GM12878 (cell line): Measurements from ENCODE around the gene CDKL2. TPM values are rescaled to one million over a fixed set of nuclear protein-coding genes. Genes with fewer than 3 reads are reported as not detected.

ENCODE experiments used
- ATAC-seq: fragments of 200-7000 bp; cut with Tn5 transposase; 3 replicates; pipeline ENCODE4 v1.9.1; 2020; ENCODE audit warnings: mild to moderate bottlenecking, moderate library complexity
- BruUV-seq: library from RNA; stranded (reverse); fragments of 400-500 nt; replicated peaks from 2 replicates; lab custom pipeline; 2021; lab: Mats Ljungman, UMichigan
- CTCF ChIA-PET: fragments of 300-600 bp; sonication (Branson Sonifier 250); formaldehyde crosslinking; extraction: SDS; loops from one replicate; lab custom pipeline; 2021; ENCODE audit warnings: inconsistent platforms; lab: Yijun Ruan, JAX
- POLR2A ChIA-PET: fragments of 350-600 bp; formaldehyde crosslinking; extraction: SDS; loops from one replicate; lab custom pipeline; 2021; ENCODE audit warnings: inconsistent platforms; lab: Charles Lee
- RAD21 ChIA-PET: fragments of 300-600 bp; sonication (Branson Sonifier 250); formaldehyde crosslinking; loops from one replicate; lab custom pipeline; 2023; ENCODE audit warnings: antibody characterized with exemption; ENCODE audit not compliant: unreplicated experiment; lab: Charles Lee
- SMC1A ChIA-PET: fragments of 300-600 bp; sonication (Branson Sonifier 250); formaldehyde crosslinking; loops from one replicate; lab custom pipeline; 2023; ENCODE audit not compliant: unreplicated experiment, uncharacterized antibody; lab: Charles Lee
- DNase-seq: peaks from one replicate; pipeline ENCODE4 v3.0.0-alpha.2; 2011; ENCODE audit warnings: low read depth, low spot score
- FAIRE-seq: peaks from 3 replicates; lab custom pipeline; 2011; peaks lifted over from hg19 to GRCh38; lab: Jason Lieb, UNC
- H2AFZ ChIP-seq: 2 replicates; pipeline ENCODE4 v1.6.0; 2011; ENCODE audit warnings: low read depth, low read length, control low read depth; ENCODE audit not compliant: control insufficient read depth
- H3K27ac ChIP-seq: 2 replicates; pipeline ENCODE4 v1.5.1; 2011; ENCODE audit warnings: control low read depth; ENCODE audit not compliant: control insufficient read depth, insufficient read depth
- H3K27me3 ChIP-seq, 2 experiments: replicated peaks in 1 of 2; 2 replicates each; pipeline versions ENCODE4 v1.6.0 to v1.6.1; 2011; ENCODE audit warnings: low read length in 1 of 2; ENCODE audit not compliant: control insufficient read depth in 2 of 2, insufficient read depth in 2 of 2
- H3K36me3 ChIP-seq, 2 experiments: 2 replicates each; pipeline ENCODE4 v1.5.1; 2011; ENCODE audit warnings: low read length in 1 of 2; ENCODE audit not compliant: control insufficient read depth in 2 of 2, insufficient read depth in 2 of 2
- H3K4me1 ChIP-seq: 2 replicates; pipeline ENCODE4 v1.6.1; 2011; ENCODE audit warnings: mild to moderate bottlenecking, low read length, moderate library complexity, mixed read lengths; ENCODE audit not compliant: control insufficient read depth, insufficient read depth
- H3K4me2 ChIP-seq: 2 replicates; pipeline ENCODE4 v1.6.0; 2011; ENCODE audit warnings: control low read depth; ENCODE audit not compliant: control insufficient read depth, insufficient read depth
- H3K4me3 ChIP-seq: fragments of 200-600 bp; sonication (generic); 2 replicates; pipeline ENCODE4 v1.5.1; 2016
- H3K79me2 ChIP-seq: 2 replicates; pipeline ENCODE4 v1.6.0; 2011; ENCODE audit warnings: low read length; ENCODE audit not compliant: control insufficient read depth, insufficient read depth
- H3K9ac ChIP-seq: 2 replicates; pipeline ENCODE4 v1.8.0; 2011; ENCODE audit warnings: low read length, control low read depth, mixed read lengths; ENCODE audit not compliant: control insufficient read depth, insufficient read depth
- H3K9me3 ChIP-seq: replicated peaks from 3 replicates; pipeline ENCODE4 v1.5.1; 2011; ENCODE audit warnings: mild to moderate bottlenecking, low read length; ENCODE audit not compliant: control insufficient read depth, insufficient read depth
- H4K20me1 ChIP-seq: 2 replicates; pipeline ENCODE4 v1.6.0; 2011; ENCODE audit not compliant: control insufficient read depth, insufficient read depth
- BRCA1 ChIP-seq: IDR thresholded peaks from 2 replicates; pipeline ENCODE4 v1.6.1; 2011; ENCODE audit warnings: low read depth, low read length, improper control_type of control experiment
- E2F8 ChIP-seq: fragments of 450-650 bp; IDR thresholded peaks from 2 replicates; pipeline ENCODE4 v1.6.1; 2018; ENCODE audit warnings: mild to moderate bottlenecking, low read depth, moderate library complexity; ENCODE audit not compliant: partially characterized antibody
- EP300 ChIP-seq, 2 experiments: fragments of 150-350 bp in 1 of 2; IDR thresholded peaks; 2 replicates each; pipeline ENCODE4 v1.6.1; 2011 to 2012; ENCODE audit warnings: low read depth in 2 of 2, low read length in 2 of 2, borderline replicate concordance in 1 of 2, improper control_type of control experiment in 1 of 2, inconsistent platforms in 1 of 2; ENCODE audit not compliant: control insufficient read depth in 1 of 2
- KLF5 ChIP-seq: fragments of 450-650 bp; IDR thresholded peaks from 2 replicates; pipeline ENCODE4 v1.6.1; 2014; ENCODE audit warnings: mild to moderate bottlenecking; ENCODE audit not compliant: partially characterized antibody
- MEF2B ChIP-seq: fragments of 450-650 bp; IDR thresholded peaks from 2 replicates; pipeline ENCODE4 v1.6.1; 2018; ENCODE audit warnings: mild to moderate bottlenecking, moderate library complexity; ENCODE audit not compliant: partially characterized antibody, poor library complexity, severe bottlenecking
- TCF7 ChIP-seq: IDR thresholded peaks from 2 replicates; pipeline ENCODE4 v1.6.1; 2014; ENCODE audit warnings: antibody characterized with exemption, borderline replicate concordance
- WGBS: methylation state at CpG from one replicate; pipeline ENCODE4 v1.1.6; 2016; ENCODE audit warnings: low lambda C conversion rate; ENCODE audit not compliant: insufficient replicate concordance, insufficient coverage; ENCODE audit errors: missing lambda C conversion rate; 5-methylcytosine and 5-hydroxymethylcytosine counted together
- in situ Hi-C: fragments of 300-500 bp; cut with MboI; formaldehyde crosslinking; loops from 9 replicates; pipeline ENCODE4 v1.14.3; 2018; ENCODE audit warnings: mixed read lengths
- intact Hi-C: fragments of 100-400 bp; cut with micrococcal nuclease; formaldehyde crosslinking; loops from one replicate; pipeline ENCODE4 v1.14.2; 2022; ENCODE audit not compliant: unreplicated experiment
- polyA plus RNA-seq, 11 experiments: library from polyadenylated mRNA; depleted of rRNA in 4 of 11; unstranded in 6 of 11; stranded (reverse) in 5 of 11; fragments of >200 nt; fragmentation: Nextera tagmentation in 4 of 11; fragmentation: Illumina TruSeq in 1 of 11; extraction: Ambion mirVana in 4 of 11; extraction: Trizol in 1 of 11; gene quantifications; 1 replicate in 1 of 11; 2 replicates in 10 of 11; pipeline versions ENCODE4 v1.2.1 to v1.2.3, GENCODE V29; 2011 to 2016; ENCODE audit warnings: inconsistent platforms in 2 of 11, missing spikeins in 2 of 11, low read depth in 1 of 11
- total RNA-seq, 4 experiments: library from RNA; depleted of rRNA in 3 of 4; stranded (reverse); fragments of >200 nt in 3 of 4; fragmentation: Illumina TruSeq in 1 of 4; extraction: Trizol in 1 of 4; gene quantifications; 2 replicates each; pipeline versions ENCODE4 v1.2.1 to v1.2.3, GENCODE V29; 2013 to 2021

The CDKL2 gene
- total and polyA plus RNA-seq, 10 of the 15 experiments (the other 5 are each of a cell fraction or from before 2014, with no cell fraction given) = 0.05 to 0.24 (median 0.06) TPM; not detected in 7

GRCh38 chr4:75655562-75655961, 25.2 kb upstream of the CDKL2 start (continued):
- TF ChIP-seq E2F8 (no peak), KLF5 (no peak), MEF2B (no peak)

GRCh38 chr4:75654905-75655304, 24.6 kb upstream of the CDKL2 start:
- no peak for DNase-seq
- Histone ChIP-seq H3K9ac (no peak overlapping the region), H3K4me1 (peaks cover 7% of the 10 kb centered on the region; the same call in 1 of the 2 replicates), H3K9me3 (no peaks in the 10 kb centered on the region), H3K4me3 (no peak overlapping the region), H3K36me3 (peaks cover 2 to 37% of the 10 kb centered on the region in 2 experiments), H3K79me2 (peaks cover 13% of the 10 kb centered on the region), H3K4me2 (no peak overlapping the region), H2AFZ (no peak overlapping the region), H3K27me3 (no peaks in the 10 kb centered on the region), H4K20me1 (no peaks in the 10 kb centered on the region), H3K27ac (no peak overlapping the region)
- CTCF ChIA-PET = interaction anchor here (0.8 to 3.9 kb wide), 8 partner anchors 8 to 193 kb away, joined by 3 to 28 read pairs (median 6); partner anchors contain the start of gene USO1
- TF ChIP-seq TCF7 = no peak
- no peak for TF ChIP-seq BRCA1
- no peak for TF ChIP-seq EP300 (IDR thresholded peaks at IDR 0.05; ENCODE audit: borderline replicate concordance in 1 of 2, control insufficient read depth in 1 of 2, low read depth in 2 of 2, low read length in 2 of 2)
- 58% methylated on average over 1 of the region's 1 CpG for WGBS
- POLR2A ChIA-PET = interaction anchor here (2.1 kb wide), 1 partner anchor 17 kb away, joined by 4 read pairs; no protein-coding TSS in a partner anchor
- intact Hi-C loops = no loop called here
- RAD21 ChIA-PET = interaction anchor here (0.7 kb wide), 1 partner anchor 61 kb away, joined by 4 read pairs; no protein-coding TSS in a partner anchor
- SMC1A ChIA-PET = interaction anchor here (1.0 to 3.3 kb wide), 7 partner anchors 10 to 111 kb away, joined by 3 to 17 read pairs (median 5); partner anchors contain the start of gene USO1
- FAIRE-seq = no peak
- ATAC-seq = no peak
- in situ Hi-C loops = no loop called here
- BruUV-seq = no TSS peak
